ENCODE measurements around the gene LSR. TPM values are rescaled to one million over a fixed set of nuclear protein-coding genes. Genes with fewer than 3 reads are reported as not detected.

LSR gene
- polyA plus RNA-seq, 3 donors from 2014 or later: 5.3 to 14.2 (median 11.8) TPM

GRCh38 chr19:35270381-35270811, 21.6 kb downstream of the LSR start:
- peak overlapping the region; percentile 67 to 79 (median 75) for H3K4me3 Mint-ChIP-seq
- peak overlapping the region in 5 of 6 donors; percentile 39 to 82 (median 71) for H3K27ac Mint-ChIP-seq
- H3K36me3 Mint-ChIP-seq: peaks cover 8 to 26% (median 25%) of the 10 kb centered on the region in 3 donors
- H3K4me1 Mint-ChIP-seq: peaks cover 42 to 49% of the 10 kb centered on the region in 2 donors
- no peaks in the 10 kb centered on the region for H3K9me3 Mint-ChIP-seq
- peaks cover 14 to 21% (median 16%) of the 10 kb centered on the region in 3 donors for H3K27me3 Mint-ChIP-seq (ENCODE audit: low read depth in 3 of 3)
- no peak for DNase-seq

GRCh38 chr19:35271546-35271945, 22.7 kb downstream of the LSR start:
- Mint-ChIP-seq H3K4me3 (peak overlapping the region in 3 of 5 donors; percentile 49 to 71 (median 65)), H3K4me1 (peaks cover 33 to 38% of the 10 kb centered on the region in 2 donors), H3K27ac (peak overlapping the region in 3 of 6 donors; percentile 38 to 71 (median 53)), H3K36me3 (peaks cover 8 to 31% (median 30%) of the 10 kb centered on the region in 3 donors), H3K9me3 (no peaks in the 10 kb centered on the region), H3K27me3 (ENCODE audit: low read depth in 3 of 3) (peaks cover 8 to 15% (median 11%) of the 10 kb centered on the region in 3 donors)
- DNase-seq: no peak

GRCh38 chr19:35272122-35272719, 23.4 kb downstream of the LSR start:
- no peak for DNase-seq
- Mint-ChIP-seq H3K27me3 (ENCODE audit: low read depth in 3 of 3) (peaks cover 8 to 17% (median 11%) of the 10 kb centered on the region in 3 donors), H3K36me3 (peaks cover 8 to 34% (median 30%) of the 10 kb centered on the region in 3 donors), H3K4me3 (peak overlapping the region in 3 of 5 donors; percentile 49 to 71 (median 65)), H3K27ac (peak overlapping the region in 2 of 6 donors; percentile 40 to 57), H3K9me3 (no peaks in the 10 kb centered on the region), H3K4me1 (peaks cover 30 to 41% of the 10 kb centered on the region in 2 donors)

GRCh38 chr19:35272954-35273649, 24.3 kb downstream of the LSR start:
- peaks cover 30 to 42% of the 10 kb centered on the region in 2 donors for H3K4me1 Mint-ChIP-seq
- no peak for DNase-seq
- peaks cover 8 to 35% (median 30%) of the 10 kb centered on the region in 3 donors for H3K36me3 Mint-ChIP-seq
- H3K27me3 Mint-ChIP-seq (ENCODE audit: low read depth in 3 of 3): peaks cover 5 to 11% (median 6%) of the 10 kb centered on the region in 3 donors
- peak overlapping the region in 3 of 5 donors; percentile 41 to 60 (median 57) for H3K4me3 Mint-ChIP-seq
- H3K9me3 Mint-ChIP-seq: no peaks in the 10 kb centered on the region
- peak overlapping the region in 4 of 6 donors; percentile 45 to 86 (median 68) for H3K27ac Mint-ChIP-seq

- Mint-ChIP-seq H3K36me3 (peaks cover 8 to 35% (median 30%) of the 10 kb centered on the region in 3 donors), H3K27ac (peak overlapping the region in 5 of 6 donors; percentile 13 to 86 (median 56)), H3K27me3 (ENCODE audit: low read depth in 3 of 3) (peaks cover 5 to 11% (median 6%) of the 10 kb centered on the region in 3 donors), H3K9me3 (no peaks in the 10 kb centered on the region), H3K4me3 (no peak overlapping the region), H3K4me1 (peaks cover 30 to 42% of the 10 kb centered on the region in 2 donors)
- DNase-seq: no peak
These were observed 25.0 kb downstream of the LSR start for GRCh38 chr19:35273686-35274259.

- DNase-seq: no peak
- peaks cover 5 to 11% (median 6%) of the 10 kb centered on the region in 3 donors for H3K27me3 Mint-ChIP-seq (ENCODE audit: low read depth in 3 of 3)
- H3K36me3 Mint-ChIP-seq: peaks cover 8 to 35% (median 30%) of the 10 kb centered on the region in 3 donors
- no peak overlapping the region for H3K4me3 Mint-ChIP-seq
- peaks cover 30 to 42% of the 10 kb centered on the region in 2 donors for H3K4me1 Mint-ChIP-seq
- H3K9me3 Mint-ChIP-seq: no peaks in the 10 kb centered on the region
- H3K27ac Mint-ChIP-seq: peak overlapping the region in 4 of 6 donors; percentile 13 to 56 (median 42)
These were observed 25.5 kb downstream of the LSR start for GRCh38 chr19:35274323-35274722.

- H3K4me1 Mint-ChIP-seq: peaks cover 22 to 27% of the 10 kb centered on the region in 2 donors
- H3K27ac Mint-ChIP-seq: peak overlapping the region in 1 of 6 donors; percentile 10
- no peak for DNase-seq
- no peaks in the 10 kb centered on the region for H3K9me3 Mint-ChIP-seq
- H3K4me3 Mint-ChIP-seq: no peak overlapping the region
- H3K27me3 Mint-ChIP-seq (ENCODE audit: low read depth in 3 of 3): peaks cover 3 to 13% (median 4%) of the 10 kb centered on the region in 3 donors
- H3K36me3 Mint-ChIP-seq: peaks cover 8 to 29% (median 25%) of the 10 kb centered on the region in 3 donors
These were observed 28.0 kb downstream of the LSR start for GRCh38 chr19:35276706-35277281.

GRCh38 chr19:35278578-35279284, 29.9 kb downstream of the LSR start:
- no peaks in the 10 kb centered on the region for H3K9me3 Mint-ChIP-seq
- peaks cover 0 to 19% (median 3%) of the 10 kb centered on the region in 3 donors for H3K27me3 Mint-ChIP-seq (ENCODE audit: low read depth in 3 of 3)
- peaks cover 12% of the 10 kb centered on the region in 2 donors for H3K4me1 Mint-ChIP-seq
- peaks cover 4 to 17% (median 13%) of the 10 kb centered on the region in 3 donors for H3K36me3 Mint-ChIP-seq
- H3K4me3 Mint-ChIP-seq: no peak overlapping the region
- no peak for DNase-seq
- H3K27ac Mint-ChIP-seq: no peak overlapping the region

GRCh38 chr19:35279374-35279773, 30.6 kb downstream of the LSR start:
- Mint-ChIP-seq H3K27ac (no peak overlapping the region), H3K4me3 (no peak overlapping the region), H3K27me3 (ENCODE audit: low read depth in 3 of 3) (peaks cover 0 to 19% (median 3%) of the 10 kb centered on the region in 3 donors), H3K9me3 (no peaks in the 10 kb centered on the region), H3K36me3 (peaks cover 4 to 11% (median 6%) of the 10 kb centered on the region in 3 donors), H3K4me1 (peaks cover 5 to 6% of the 10 kb centered on the region in 2 donors)
- DNase-seq: no peak

GRCh38 chr19:35279985-35280821, 31.4 kb downstream of the LSR start:
- Mint-ChIP-seq H3K36me3 (peaks cover 0 to 10% (median 6%) of the 10 kb centered on the region in 3 donors), H3K9me3 (no peaks in the 10 kb centered on the region), H3K4me3 (no peak overlapping the region), H3K27me3 (ENCODE audit: low read depth in 3 of 3) (peaks cover 0 to 19% (median 6%) of the 10 kb centered on the region in 3 donors), H3K27ac (peak overlapping the region in 1 of 6 donors; percentile 6), H3K4me1 (peaks cover 5 to 6% of the 10 kb centered on the region in 2 donors)
- DNase-seq: no peak

- peaks cover 0 to 4% (median 0%) of the 10 kb centered on the region in 3 donors for H3K36me3 Mint-ChIP-seq
- no peak for DNase-seq
- H3K27me3 Mint-ChIP-seq (ENCODE audit: low read depth in 3 of 3): peaks cover 0 to 19% (median 6%) of the 10 kb centered on the region in 3 donors
- H3K27ac Mint-ChIP-seq: no peak overlapping the region
- peaks cover 2 to 6% of the 10 kb centered on the region in 2 donors for H3K4me1 Mint-ChIP-seq
- no peak overlapping the region for H3K4me3 Mint-ChIP-seq
- no peaks in the 10 kb centered on the region for H3K9me3 Mint-ChIP-seq
These were observed 32.5 kb downstream of the LSR start for GRCh38 chr19:35281303-35281702.
